Measurements from ENCODE around the gene CHADL. TPM values are rescaled to one million over a fixed set of nuclear protein-coding genes. Genes with fewer than 3 reads are reported as not detected.
A peak's percentile ranks its signal among the peaks of the same experiment; 100 is the strongest.
"Not testable (repeated sequence)": the region's sequence is repeated elsewhere in the genome, so short reads cannot be mapped to it uniquely, and the experiment has no call there.

The CHADL gene
- total and polyA plus RNA-seq, 4 donors: 1.00 to 4.2 (median 3.9) TPM

GRCh38 chr22:41184679-41185078, 56.1 kb downstream of the CHADL start:
- Histone ChIP-seq H3K9ac (ENCODE audit: insufficient read depth in 1 of 2, low read length in 2 of 2) (no peak overlapping the region), H3K4me1 (ENCODE audit: control insufficient read depth in 5 of 5, insufficient read depth in 5 of 5, low read length in 5 of 5) (peaks cover 0 to 2% (median 0%) of the 10 kb centered on the region in 5 donors), H3K36me3 (ENCODE audit: control insufficient read depth in 4 of 4, insufficient read depth in 4 of 4, low read length in 4 of 4) (peaks cover 0 to 13% (median 6%) of the 10 kb centered on the region in 4 donors), H3K27me3 (ENCODE audit: control insufficient read depth in 3 of 3, insufficient read depth in 3 of 3, low read length in 2 of 3) (no peaks in the 10 kb centered on the region), H3K27ac (ENCODE audit: low read depth in 1 of 2, low read length in 1 of 2) (no peak overlapping the region), H3K4me3 (no peak overlapping the region), H3K9me3 (ENCODE audit: control insufficient read depth in 4 of 4, insufficient read depth in 3 of 4, low read length in 3 of 4) (no peaks in the 10 kb centered on the region)
- DNase-seq (no peak), ATAC-seq (ENCODE audit: insufficient read depth, low FRiP score) (no peak)
- TF ChIP-seq, protein P1, sequence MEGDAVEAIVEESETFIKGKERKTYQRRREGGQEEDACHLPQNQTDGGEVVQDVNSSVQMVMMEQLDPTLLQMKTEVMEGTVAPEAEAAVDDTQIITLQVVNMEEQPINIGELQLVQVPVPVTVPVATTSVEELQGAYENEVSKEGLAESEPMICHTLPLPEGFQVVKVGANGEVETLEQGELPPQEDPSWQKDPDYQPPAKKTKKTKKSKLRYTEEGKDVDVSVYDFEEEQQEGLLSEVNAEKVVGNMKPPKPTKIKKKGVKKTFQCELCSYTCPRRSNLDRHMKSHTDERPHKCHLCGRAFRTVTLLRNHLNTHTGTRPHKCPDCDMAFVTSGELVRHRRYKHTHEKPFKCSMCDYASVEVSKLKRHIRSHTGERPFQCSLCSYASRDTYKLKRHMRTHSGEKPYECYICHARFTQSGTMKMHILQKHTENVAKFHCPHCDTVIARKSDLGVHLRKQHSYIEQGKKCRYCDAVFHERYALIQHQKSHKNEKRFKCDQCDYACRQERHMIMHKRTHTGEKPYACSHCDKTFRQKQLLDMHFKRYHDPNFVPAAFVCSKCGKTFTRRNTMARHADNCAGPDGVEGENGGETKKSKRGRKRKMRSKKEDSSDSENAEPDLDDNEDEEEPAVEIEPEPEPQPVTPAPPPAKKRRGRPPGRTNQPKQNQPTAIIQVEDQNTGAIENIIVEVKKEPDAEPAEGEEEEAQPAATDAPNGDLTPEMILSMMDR (IDR thresholded peaks at IDR 0.05; ENCODE audit: control extremely low read depth, extremely low read depth): no peak
- WGBS, 2 donors: 41% methylated on average over 3 of the region's 3 CpGs

- peaks cover 2 to 36% (median 28%) of the 10 kb centered on the region in 4 donors for H3K36me3 ChIP-seq (ENCODE audit: control insufficient read depth in 4 of 4, insufficient read depth in 4 of 4, low read length in 4 of 4)
- no peak overlapping the region for H3K9ac ChIP-seq (ENCODE audit: insufficient read depth in 1 of 2, low read length in 2 of 2)
- 69 to 71% methylated on average over 15 of the region's 15 CpGs for WGBS, 2 donors
- no peak overlapping the region for H3K4me3 ChIP-seq
- no peaks in the 10 kb centered on the region for H3K27me3 ChIP-seq (ENCODE audit: control insufficient read depth in 3 of 3, insufficient read depth in 3 of 3, low read length in 2 of 3)
- ATAC-seq (ENCODE audit: insufficient read depth, low FRiP score) (peak; percentile 68), DNase-seq (no peak)
- peak overlapping the region in 1 of 2 donors; percentile 15 for H3K27ac ChIP-seq (ENCODE audit: low read depth in 1 of 2, low read length in 1 of 2)
- TF ChIP-seq, protein P1 (IDR thresholded peaks at IDR 0.05; ENCODE audit: control extremely low read depth, extremely low read depth): no peak
- H3K4me1 ChIP-seq (ENCODE audit: control insufficient read depth in 5 of 5, insufficient read depth in 5 of 5, low read length in 5 of 5): peaks cover 0 to 2% (median 0%) of the 10 kb centered on the region in 5 donors
- H3K9me3 ChIP-seq (ENCODE audit: control insufficient read depth in 4 of 4, insufficient read depth in 3 of 4, low read length in 3 of 4): no peaks in the 10 kb centered on the region
Observed at GRCh38 chr22:41181349-41182241, 59.1 kb downstream of the CHADL start.

- Histone ChIP-seq H3K9me3 (ENCODE audit: control insufficient read depth in 4 of 4, insufficient read depth in 3 of 4, low read length in 3 of 4) (no peaks in the 10 kb centered on the region), H3K36me3 (ENCODE audit: control insufficient read depth in 4 of 4, insufficient read depth in 4 of 4, low read length in 4 of 4) (peaks cover 6 to 41% (median 34%) of the 10 kb centered on the region in 4 donors), H3K27ac (ENCODE audit: low read depth in 1 of 2, low read length in 1 of 2) (no peak overlapping the region), H3K4me1 (ENCODE audit: control insufficient read depth in 5 of 5, insufficient read depth in 5 of 5, low read length in 5 of 5) (peaks cover 0 to 2% (median 0%) of the 10 kb centered on the region in 5 donors), H3K4me3 (no peak overlapping the region), H3K27me3 (ENCODE audit: control insufficient read depth in 3 of 3, insufficient read depth in 3 of 3, low read length in 2 of 3) (no peaks in the 10 kb centered on the region), H3K9ac (ENCODE audit: insufficient read depth in 1 of 2, low read length in 2 of 2) (no peak overlapping the region)
- TF ChIP-seq, protein P1 (IDR thresholded peaks at IDR 0.05; ENCODE audit: control extremely low read depth, extremely low read depth): no peak
- 86 to 91% methylated on average over 3 of the region's 3 CpGs for WGBS, 2 donors
- ATAC-seq (ENCODE audit: insufficient read depth, low FRiP score) (no peak), DNase-seq (no peak)
Observed at GRCh38 chr22:41180926-41181325, 59.8 kb downstream of the CHADL start.

GRCh38 chr22:41180362-41180761, 60.4 kb downstream of the CHADL start:
- peaks cover 6 to 44% (median 36%) of the 10 kb centered on the region in 4 donors for H3K36me3 ChIP-seq (ENCODE audit: control insufficient read depth in 4 of 4, insufficient read depth in 4 of 4, low read length in 4 of 4)
- not testable (repeated sequence) for H3K9ac ChIP-seq (ENCODE audit: insufficient read depth in 1 of 2, low read length in 2 of 2); H3K27me3 ChIP-seq (ENCODE audit: control insufficient read depth in 3 of 3, insufficient read depth in 3 of 3, low read length in 2 of 3); ATAC-seq (ENCODE audit: insufficient read depth, low FRiP score); H3K27ac ChIP-seq (ENCODE audit: low read depth in 1 of 2, low read length in 1 of 2); H3K4me3 ChIP-seq; H3K9me3 ChIP-seq (ENCODE audit: control insufficient read depth in 4 of 4, insufficient read depth in 3 of 4, low read length in 3 of 4); H3K4me1 ChIP-seq (ENCODE audit: control insufficient read depth in 5 of 5, insufficient read depth in 5 of 5, low read length in 5 of 5); DNase-seq
- WGBS, 2 donors: 95 to 96% methylated on average over 6 of the region's 6 CpGs
